Dermis blood vessel endothelial cell (primary cell): ENCODE measurements around the gene B3GALT5. TPM values are rescaled to one million over a fixed set of nuclear protein-coding genes. Genes with fewer than 3 reads are reported as not detected.

ENCODE experiments used
- DNase-seq: peaks from one replicate; pipeline ENCODE4 v3.0.0; 2010
- total RNA-seq: library from RNA; depleted of rRNA; stranded (reverse); fragments of >200 nt; gene quantifications from 2 replicates; pipeline ENCODE4 v1.2.3, GENCODE V29; 2014

The B3GALT5 gene
- total RNA-seq, 1 donor from 2014 or later, result under 0.01 TPM

DNA sequence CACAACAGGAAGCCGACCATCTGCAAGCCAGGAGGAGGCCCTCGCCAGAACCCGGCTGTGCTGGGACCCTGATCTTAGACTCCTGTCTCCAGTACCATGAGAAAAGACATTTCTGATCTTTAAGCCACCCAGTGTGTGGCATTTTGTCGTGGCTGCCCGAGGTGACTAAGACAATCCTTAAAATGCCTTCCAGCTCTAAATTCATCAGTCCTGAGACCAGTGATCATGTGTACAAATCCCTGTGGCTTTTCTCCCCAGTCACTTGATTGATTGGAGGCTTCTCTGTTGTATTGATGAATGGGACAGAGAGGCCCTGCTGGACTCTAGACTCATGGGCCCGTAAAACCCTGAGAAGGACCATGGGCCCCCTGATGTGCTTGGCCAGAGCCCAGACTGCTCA, 36.1 kb downstream of the B3GALT5 start:
- DNase-seq, result no peak

DNA sequence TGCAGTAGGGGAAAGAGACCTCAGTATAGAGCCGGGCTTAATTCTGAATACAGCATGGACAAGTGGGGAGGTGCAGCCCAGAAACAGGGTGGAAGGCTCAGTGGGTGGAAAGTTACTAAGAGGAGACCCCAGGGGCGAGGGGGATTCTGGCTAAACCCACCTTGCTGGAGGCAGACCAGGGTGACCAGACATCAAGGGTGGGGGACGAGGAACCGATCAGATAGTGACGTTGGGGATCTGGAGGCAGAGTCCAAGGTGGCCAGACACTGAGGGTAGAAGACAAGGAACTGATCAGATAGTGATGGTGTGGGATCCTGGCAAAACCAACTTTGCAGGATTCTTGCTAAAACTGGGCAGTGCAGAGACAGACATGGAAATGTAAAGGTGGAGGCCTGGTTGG, 36.8 kb downstream of the B3GALT5 start:
- DNase-seq, result no peak

DNA sequence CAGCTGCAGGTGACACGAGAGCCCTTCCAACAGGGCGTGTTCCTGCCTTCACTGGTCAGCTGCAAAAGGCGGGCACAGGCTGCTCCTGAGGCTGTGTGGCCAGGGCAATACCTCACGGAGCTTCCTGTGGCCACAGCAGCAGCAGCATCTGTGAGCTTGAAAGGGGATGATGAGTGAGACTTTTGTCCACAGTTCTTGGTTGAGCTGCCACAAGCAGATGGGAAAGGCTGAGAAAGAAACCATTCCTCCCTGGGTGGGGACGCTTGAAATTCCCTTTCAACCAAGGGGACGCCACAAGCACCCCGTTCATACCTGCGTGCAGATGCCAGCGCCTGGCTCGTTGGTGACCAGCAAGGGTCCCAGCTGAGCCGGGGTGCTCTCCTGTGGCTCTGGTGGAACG, 37.6 kb downstream of the B3GALT5 start:
- no peak for DNase-seq

DNA sequence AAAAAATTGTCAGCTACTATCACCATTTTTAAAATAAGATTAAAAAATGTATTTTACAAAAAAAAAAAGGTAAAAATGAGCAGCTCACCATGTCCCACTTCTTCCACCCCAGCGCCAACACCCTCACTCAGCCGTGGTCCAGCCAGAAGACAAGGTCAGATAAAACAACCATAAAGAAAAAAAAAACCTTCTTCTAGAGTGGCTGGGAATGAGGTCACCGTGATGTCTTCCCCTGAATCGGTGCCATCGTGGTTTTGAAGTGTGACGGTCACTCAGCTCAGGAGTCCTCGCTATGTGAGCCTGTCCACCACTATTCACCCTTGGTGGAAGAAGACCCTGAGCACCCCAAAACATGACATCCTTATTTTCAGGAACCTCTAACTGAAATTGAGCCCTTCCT, 38.1 kb downstream of the B3GALT5 start:
- no peak for DNase-seq

DNA sequence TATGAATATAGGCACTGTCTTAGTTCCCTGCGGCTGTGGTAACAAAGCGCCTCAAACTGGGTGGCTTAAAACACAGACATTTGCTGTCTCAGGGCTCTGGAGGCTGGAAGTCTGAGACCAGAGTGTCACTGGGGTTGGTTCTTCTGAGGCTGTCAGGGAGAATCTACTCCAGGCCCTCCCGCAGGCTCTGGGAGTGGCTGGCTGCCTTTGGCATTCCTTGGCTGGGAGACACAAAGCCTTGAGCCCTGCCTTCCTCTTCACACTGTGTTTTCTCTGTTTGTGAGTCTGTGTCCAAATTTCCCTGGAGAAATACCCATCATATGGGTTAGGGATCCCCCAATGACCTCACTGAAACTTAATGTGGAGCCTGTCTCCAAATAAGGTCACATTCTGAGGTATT, 38.5 kb downstream of the B3GALT5 start:
- DNase-seq, result no peak

DNA sequence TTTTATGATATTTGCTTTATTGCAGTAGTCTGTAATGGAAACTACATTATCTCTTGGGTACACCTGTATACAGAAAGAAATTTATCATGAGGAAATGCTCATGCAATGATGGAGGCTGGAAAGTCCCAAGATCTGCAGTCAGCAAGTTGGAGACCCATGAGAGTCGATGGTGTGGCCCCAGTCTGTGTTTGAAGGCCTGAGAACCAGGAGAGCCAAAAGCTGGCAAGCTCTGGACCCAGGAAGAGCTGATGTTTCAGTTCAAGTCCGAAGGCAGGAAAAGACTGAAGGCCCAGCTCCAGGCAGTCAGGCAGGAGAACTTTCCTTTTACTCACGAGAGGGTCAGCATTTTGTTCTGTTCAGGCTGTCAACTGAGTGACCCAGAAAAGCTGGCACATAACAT, 42.2 kb downstream of the B3GALT5 start:
- no peak for DNase-seq

DNA sequence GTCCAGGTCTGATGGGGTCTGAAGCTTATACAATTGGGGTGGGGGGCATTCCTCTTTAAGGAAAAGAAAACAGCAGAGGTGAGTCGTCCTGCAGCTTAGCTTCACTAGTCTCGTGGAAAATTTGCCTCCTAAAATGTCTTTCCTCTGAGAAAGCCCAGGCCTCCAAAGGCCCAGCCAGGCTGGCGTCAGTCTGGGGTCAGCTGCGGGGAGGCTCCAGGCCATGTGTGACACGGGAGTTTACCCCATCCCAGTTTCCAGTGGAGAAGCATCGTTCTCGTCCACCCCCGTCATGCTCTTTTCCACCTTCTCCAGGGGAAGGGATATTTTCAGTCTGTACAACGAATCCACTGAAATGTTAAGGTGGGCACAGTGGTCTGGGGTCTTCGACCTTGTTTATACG, 42.8 kb downstream of the B3GALT5 start:
- no peak for DNase-seq

DNA sequence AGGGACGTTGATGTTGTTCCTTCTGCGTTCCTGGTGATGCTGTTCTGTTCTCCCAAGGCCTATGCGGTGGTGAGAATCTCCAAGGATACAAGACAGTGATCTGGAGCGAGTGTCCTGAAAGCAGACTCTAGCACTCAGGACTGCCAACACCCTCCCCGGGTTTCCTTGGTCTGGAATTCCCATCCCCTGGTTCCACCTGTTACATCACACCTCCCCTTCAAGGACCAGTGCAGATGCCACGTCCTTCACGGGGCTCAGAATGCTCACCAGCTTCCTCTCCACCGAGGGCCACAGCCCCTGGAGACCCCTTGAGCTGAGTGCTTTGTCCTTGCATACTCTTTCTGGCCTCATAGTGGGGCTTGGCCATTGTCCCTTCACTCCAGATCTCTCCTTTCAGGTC, 43.5 kb downstream of the B3GALT5 start:
- DNase-seq, result no peak

DNA sequence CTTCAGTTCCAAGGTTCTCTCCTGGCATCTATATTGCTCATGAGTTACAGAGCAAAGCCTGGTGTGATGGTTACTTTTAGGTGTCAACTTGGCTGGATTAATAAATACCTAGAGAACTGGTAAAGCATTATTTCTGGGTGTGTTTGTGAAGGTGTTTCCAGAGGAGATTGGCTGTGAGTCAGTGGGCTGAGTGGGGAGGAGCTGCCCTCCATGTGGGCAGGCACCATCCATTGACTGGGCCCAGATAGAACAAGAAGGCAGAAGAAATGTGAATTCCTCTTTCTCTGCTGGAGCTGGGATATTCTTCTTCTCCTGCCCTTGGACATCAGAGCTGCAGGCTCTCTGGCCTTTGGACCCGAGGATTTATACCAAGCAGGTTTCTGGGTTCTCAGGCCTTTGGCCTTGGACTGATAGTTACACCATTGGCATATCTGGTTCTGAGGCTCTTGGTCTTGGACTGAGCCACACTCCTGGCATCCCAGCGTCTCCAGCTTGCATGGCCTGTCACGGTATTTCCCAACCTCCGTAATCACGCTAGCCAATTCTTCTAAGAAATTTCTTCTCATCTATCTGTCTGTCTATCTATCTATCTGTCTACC, 44.5 kb downstream of the B3GALT5 start:
- no peak for DNase-seq

DNA sequence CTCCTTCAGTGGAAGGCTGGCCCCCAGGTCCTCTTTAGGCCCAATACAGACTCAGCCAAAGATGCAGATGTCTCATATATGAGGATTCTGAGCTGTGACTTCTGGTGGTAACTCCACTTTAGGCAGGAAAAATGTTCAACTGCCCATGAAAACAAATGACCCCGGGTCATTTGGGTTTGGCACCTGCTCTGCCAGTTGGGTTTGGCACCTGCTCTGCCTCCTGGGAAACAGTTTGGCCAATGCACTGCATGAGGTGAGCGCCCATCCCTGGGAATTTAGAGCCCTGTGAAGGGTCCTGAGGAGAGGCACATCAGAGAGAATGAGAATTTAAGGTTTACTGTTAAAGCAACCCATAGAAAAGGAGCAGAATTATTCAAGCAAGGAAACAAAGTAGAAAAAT, 45.3 kb downstream of the B3GALT5 start:
- DNase-seq, result no peak

DNA sequence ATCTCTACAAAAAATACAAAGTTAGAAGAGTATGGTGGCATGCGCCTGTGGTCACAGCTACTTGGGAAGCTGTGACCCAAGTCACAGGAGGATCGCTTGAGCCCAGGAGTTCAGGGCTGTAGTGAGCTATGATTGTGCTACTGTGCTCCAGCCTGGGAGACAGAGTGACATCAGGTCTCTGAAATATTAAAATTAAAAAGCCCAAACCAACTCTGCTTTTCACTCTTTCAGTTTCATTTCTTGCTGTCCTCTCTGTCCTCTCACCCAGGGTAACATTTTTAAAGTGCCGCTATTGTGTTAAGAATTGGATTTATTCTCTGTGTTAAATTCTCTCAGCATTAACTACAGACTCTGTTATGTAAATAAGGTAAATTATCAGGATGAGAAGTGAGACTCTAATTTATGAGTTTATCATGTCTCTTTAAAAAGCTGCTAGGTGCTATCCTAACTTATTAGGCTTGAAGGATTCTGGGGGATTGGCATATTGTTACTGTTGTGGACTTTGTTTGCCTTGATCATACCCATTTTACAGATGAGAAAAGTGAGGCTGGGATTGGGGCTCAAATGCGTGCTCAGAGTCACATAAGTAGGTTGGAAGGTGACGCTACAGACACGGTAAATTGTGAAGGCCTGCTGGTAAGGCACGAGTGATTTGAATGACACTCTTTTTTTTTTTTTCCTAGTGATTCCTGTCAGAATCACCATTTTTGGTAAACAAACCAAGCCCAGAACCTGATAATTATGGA, 46.5 kb downstream of the B3GALT5 start:
- no peak for DNase-seq

DNA sequence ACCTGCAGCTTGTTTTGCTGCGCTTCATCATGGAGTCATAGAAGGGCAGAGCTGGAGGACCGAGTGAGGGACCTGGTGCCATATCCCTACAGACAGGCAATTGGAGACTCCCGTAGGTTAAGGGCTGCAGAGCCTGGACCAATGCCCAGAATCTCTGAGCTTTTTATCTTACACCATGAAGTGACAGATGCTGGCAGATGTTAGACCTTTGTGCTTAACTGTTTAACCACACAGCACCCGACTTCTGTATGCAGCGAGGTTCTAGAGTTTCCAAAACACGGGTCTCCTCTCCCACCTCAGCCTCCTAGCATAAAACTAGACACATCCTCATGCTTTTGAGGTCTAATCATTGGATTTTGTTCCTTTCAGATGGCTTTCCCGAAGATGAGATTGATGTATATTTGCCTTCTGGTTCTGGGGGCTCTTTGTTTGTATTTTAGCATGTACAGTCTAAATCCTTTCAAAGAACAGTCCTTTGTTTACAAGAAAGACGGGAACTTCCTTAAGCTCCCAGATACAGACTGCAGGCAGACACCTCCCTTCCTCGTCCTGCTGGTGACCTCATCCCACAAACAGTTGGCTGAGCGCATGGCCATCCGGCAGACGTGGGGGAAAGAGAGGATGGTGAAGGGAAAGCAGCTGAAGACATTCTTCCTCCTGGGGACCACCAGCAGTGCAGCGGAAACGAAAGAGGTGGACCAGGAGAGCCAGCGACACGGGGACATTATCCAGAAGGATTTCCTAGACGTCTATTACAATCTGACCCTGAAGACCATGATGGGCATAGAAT, 47.6 kb downstream of the B3GALT5 start:
- DNase-seq, result peak; percentile 6

DNA sequence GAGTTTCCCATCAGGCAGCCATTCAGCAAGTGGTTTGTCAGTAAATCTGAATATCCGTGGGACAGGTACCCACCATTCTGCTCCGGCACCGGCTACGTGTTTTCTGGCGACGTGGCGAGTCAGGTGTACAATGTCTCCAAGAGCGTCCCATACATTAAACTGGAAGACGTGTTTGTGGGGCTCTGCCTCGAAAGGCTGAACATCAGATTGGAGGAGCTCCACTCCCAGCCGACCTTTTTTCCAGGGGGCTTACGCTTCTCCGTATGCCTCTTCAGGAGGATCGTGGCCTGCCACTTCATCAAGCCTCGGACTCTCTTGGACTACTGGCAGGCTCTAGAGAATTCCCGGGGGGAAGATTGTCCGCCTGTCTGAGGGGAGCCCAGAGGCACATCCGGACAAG, 48.4 kb downstream of the B3GALT5 start:
- no peak for DNase-seq

DNA sequence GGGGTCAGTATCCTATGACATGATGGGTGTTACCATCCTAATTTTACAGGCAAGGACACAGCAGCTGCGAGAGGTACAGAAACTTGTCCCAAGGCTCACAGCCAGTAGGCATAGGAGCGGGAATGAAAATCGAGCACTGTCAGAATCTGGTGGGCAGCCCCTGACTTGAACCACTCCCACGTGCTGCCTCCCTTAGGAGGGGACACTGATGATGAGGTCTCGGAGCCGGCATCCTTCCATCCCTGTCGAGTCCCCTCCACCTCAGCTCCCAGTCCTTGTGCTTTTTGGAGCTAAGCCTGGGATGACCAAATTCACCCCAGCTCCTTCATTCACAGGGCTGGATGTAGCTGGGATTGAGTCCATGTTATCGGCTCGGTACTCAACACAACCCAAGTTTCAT, 49.0 kb downstream of the B3GALT5 start:
- no peak for DNase-seq

DNA sequence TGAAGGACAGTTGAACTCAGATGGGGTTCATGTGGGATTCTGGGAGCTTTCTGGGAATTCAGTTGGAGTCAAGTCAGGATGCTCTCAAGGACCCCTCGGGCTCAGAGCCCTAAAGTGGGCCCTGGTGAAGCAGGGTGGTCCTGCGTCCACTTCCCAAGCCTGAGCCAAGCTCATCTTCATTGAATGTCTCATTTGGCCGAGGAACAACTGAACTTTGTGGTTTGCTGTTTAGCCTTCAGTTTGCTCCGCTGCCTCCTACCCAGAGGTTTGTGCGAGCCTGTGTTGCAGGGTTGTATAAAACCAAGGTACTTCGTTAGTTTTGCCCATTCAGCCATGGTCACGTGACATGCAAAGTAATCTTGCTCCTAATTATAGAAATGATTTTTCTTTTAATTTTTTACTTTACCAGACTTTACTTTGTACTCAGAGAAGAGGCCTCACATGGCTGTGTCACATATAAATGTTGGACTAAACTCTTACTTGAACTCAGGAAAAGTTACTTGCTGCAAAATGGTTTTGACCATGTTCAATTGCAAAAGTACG, 49.7 kb downstream of the B3GALT5 start:
- no peak for DNase-seq

DNA sequence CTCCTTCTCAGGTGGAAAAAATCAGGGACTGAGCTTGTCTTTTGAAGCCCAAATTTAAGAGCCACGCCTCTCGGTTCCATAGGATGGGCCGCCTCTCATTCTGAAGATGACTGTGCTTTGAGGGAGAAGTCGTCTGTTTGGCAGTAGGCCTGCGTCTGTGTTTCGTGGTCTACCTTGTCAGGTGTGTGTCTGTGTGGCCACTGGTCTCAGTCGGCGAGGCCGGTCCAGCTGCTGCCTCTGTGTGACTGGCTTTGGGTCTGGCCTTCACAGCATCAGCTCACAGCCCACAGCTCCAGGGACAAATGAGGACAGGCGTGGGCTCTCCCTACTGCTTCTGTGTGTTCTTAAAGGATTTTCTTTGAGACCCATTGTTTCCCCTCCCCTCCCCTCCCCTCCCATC, 50.3 kb downstream of the B3GALT5 start:
- DNase-seq, result no peak

DNA sequence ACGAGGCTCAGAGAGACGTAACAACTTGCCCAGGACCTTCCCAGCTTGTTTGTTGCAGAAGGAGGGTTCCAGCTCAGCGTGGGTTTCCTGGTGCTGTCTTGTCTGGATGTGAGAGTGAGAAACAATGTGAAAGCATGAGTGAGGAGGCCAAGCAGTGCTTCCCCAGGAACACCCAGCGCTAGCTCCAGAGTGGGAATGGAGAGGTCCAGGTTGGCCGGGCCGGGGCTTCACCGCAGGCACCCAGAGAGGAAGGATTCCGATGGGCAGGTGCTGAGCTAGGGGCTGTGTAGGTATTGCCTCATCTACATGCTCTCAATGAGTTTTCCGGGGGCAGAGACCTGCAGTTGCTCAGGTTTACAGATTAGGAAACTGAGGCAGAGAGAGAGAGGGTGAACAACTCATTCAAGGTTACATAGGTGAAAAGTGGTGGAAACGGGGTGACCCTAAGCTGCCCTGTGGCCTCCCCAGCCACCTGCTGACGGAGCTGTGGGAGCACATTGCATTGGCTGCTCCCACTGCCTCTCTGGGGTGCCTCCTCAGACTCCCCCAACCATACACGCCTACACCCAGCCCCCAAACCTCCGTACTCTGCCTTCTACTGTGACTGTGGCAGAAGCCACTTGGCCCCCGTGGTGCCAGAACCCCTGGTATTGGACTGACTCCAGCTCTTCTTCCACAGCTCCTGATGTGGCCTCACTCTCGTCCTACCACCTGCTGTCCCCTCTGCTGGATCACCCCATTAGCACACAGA, 51.2 kb downstream of the B3GALT5 start:
- no peak for DNase-seq

DNA sequence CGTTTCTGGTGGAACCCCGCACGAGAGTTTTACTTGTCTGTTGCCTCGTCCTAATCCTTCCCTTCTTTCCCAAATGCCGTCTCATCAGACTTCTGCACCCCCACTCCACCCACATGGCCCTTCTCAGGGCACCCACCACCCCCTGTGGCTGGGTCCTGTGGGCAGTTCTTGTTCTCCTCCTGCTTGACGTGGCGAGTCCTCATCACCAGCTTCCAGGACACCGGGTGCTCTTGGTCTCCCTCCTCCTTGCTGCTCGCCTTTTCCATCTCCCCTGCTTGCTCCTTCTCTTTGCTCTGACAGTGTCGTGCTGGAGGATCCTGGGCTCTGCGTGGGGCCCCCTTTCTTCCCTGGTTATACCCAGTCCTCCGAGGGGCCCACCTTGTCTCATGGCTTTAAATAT, 51.8 kb downstream of the B3GALT5 start:
- no peak for DNase-seq

DNA sequence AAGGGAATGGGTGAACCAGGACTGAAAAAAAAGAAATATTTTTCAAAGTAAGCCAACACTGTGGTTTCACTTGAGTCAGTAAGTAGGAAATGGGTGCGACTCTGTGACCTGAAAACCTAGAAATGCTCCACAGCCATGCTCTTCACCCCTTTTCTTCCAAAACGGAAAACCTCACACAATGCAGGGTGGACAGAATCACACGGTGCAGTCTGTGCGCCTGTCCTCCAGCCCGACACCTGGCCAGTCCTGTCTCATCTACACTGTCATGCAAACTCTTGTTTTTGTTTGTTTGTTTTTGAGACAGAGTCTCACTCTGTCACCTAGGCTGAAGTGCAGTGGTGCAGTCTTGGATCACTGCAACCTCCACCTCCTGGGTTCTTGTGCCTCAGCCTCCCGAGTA, 53.3 kb downstream of the B3GALT5 start:
- no peak for DNase-seq

DNA sequence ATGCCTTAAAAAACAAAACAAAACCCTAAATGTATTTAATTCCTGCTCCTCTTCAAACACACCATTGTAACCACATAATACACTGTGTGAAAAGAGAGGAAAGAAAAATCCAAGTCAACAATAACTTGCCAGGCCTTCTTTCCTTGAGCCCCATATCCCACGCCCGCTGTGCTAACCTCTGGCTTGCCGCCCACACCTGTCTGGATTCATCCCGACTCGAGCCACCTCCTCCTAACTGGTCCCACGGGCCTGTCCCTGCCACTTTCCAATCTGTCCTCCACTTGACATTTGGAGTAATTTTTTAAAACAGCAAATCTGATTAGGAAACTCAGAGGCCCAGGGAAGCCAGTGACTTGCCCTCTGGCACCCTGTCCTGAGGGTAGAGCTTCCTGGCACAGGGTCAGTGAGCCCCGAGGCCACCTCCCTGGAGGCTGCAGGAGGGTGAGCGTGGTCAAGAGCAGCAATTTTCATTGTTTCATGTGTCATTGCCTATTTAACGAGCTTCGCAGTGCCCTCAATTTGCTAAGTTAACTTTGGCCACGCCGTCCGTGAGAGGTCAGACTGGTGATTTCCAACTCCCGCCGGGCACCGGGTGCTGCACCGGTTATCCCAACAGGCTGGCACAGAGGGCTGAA, 54.1 kb downstream of the B3GALT5 start:
- DNase-seq, result no peak

DNA sequence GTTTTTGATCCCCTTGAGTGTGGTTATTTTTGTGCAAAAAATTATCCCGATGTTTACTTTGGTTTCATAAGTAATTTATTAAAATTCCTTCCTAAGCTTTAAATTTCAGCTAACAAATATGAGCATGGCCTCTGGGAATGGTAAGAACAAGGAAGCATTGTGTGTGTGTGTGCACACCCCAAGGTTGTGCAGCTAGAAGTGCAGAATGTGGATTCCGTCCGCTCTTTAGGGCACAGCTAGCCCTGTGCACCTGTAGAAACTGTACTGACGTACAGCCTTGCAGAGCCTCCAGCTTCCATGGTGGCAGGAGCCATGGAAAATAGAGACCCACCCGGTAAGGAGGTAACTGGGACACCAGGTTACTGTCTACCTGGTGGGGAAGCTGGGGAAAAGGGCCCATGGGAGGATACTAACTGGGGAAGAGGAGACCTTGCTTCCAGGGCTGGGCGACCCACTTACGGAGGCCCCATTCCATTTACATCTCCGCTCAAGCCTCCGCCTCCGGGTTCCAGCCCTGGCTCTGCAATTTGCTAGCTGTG, 54.7 kb downstream of the B3GALT5 start:
- no peak for DNase-seq

DNA sequence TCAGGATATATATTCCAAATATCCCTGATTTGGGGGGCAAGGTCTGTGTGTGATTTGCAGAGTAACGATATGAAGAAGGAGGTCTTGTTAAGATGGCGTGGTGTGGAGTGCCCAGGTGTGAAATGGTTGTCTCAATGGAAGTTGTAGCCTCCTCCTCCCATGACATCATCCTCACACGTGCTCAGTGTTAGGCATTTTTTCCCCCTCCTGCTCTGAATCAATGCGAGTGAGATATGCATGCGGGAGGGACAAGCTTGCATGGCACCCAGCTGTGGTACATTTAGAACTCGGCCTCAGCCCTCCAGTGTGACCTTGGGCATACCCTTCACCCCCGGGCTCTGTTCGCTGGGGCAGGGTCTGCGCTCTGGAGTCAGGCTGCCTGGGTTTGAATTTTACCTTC, 55.6 kb downstream of the B3GALT5 start:
- no peak for DNase-seq
